Small intestine (tissue), 16 donors: Measurements from ENCODE around the gene NRM. TPM values are rescaled to one million over a fixed set of nuclear protein-coding genes. Genes with fewer than 3 reads are reported as not detected.

Experiments
- DNase-seq, 2 donors: peaks; one replicate each; pipeline versions ENCODE4 v3.0.0 to v3.0.0-alpha.2; 2013
- FAIRE-seq: peaks from 2 replicates; lab custom pipeline; 2012; peaks lifted over from hg19 to GRCh38; lab: Jason Lieb, UNC
- H3K27ac ChIP-seq, 3 donors: one replicate each; pipeline ENCODE4 v1.5.1; 2013; ENCODE audit warnings: low read length in 2 of 3, mild to moderate bottlenecking in 2 of 3, control low read depth in 1 of 3, inconsistent platforms in 1 of 3, low read depth in 1 of 3, moderate library complexity in 1 of 3
- H3K27me3 ChIP-seq, 3 donors: one replicate each; pipeline ENCODE4 v1.6.1; 2013; ENCODE audit warnings: low read length in 3 of 3, inconsistent platforms in 1 of 3; ENCODE audit not compliant: control insufficient read depth in 3 of 3, insufficient read depth in 3 of 3
- H3K36me3 ChIP-seq, 3 donors: one replicate each; pipeline ENCODE4 v1.6.1; 2013; ENCODE audit warnings: low read length in 3 of 3, inconsistent platforms in 1 of 3, low read depth in 1 of 3, mild to moderate bottlenecking in 1 of 3, moderate library complexity in 1 of 3; ENCODE audit not compliant: control insufficient read depth in 3 of 3, insufficient read depth in 2 of 3
- H3K4me1 ChIP-seq, 3 donors: one replicate each; pipeline ENCODE4 v1.6.1; 2013; ENCODE audit warnings: low read length in 2 of 3, inconsistent platforms in 1 of 3, low read depth in 1 of 3, mild to moderate bottlenecking in 1 of 3, moderate library complexity in 1 of 3; ENCODE audit not compliant: control insufficient read depth in 3 of 3, insufficient read depth in 2 of 3
- H3K4me3 ChIP-seq, 3 donors: one replicate each; pipeline ENCODE4 v1.5.1; 2013; ENCODE audit warnings: low read length in 3 of 3, control low read depth in 1 of 3, inconsistent platforms in 1 of 3, low read depth in 1 of 3, mild to moderate bottlenecking in 1 of 3, moderate library complexity in 1 of 3
- H3K9me3 ChIP-seq, 2 donors: one replicate each; pipeline ENCODE4 v1.6.1; 2013; ENCODE audit warnings: low read depth in 1 of 2, low read length in 1 of 2; ENCODE audit not compliant: control insufficient read depth in 2 of 2, insufficient read depth in 1 of 2
- WGBS, 3 donors: extraction: QIAGEN DNeasy Blood & Tissue Kit; methylation state at CpG; one replicate each; pipeline ENCODE4 v1.1.7; 2013; 5-methylcytosine and 5-hydroxymethylcytosine counted together
- long read RNA-seq, 10 donors: transcript quantifications; one replicate each; lab custom pipeline, GENCODE V29; 2026
- polyA plus RNA-seq, 4 donors: library from polyadenylated mRNA; stranded (reverse) in 3 of 4; unstranded in 1 of 4; fragments of 200-250 nt in 3 of 4; fragments of 120-200 nt in 1 of 4; gene quantifications; one replicate each; pipeline versions ENCODE4 v1.2.1 to v1.2.3, GENCODE V29; 2013
- donor health status: healthy with polysubstance abuse.
- donor health status: control.
- donor health status: control.
- donor health status: Bipolar disorder and iron deficiency.
- donor health status: healthy.

Gene NRM
- polyA plus RNA-seq: 10 to 100 TPM in 2 of 4 donors, 1 to 10 TPM in 2; 1.1 to 14.2 (median 8.0) TPM
- long read RNA-seq, donor 1, partial matches to known transcripts: 0 of 6 reads
- long read RNA-seq, donor 1, other reads (novel, unspliced or antisense): 0 of 6 reads
- long read RNA-seq, donor 2, partial matches to known transcripts: 0 of 3 reads
- long read RNA-seq, donor 2, other reads (novel, unspliced or antisense): 0 of 3 reads
- long read RNA-seq, donor 3, transcript NRM-203 (4 exons, 1,734 nt): major isoform, 5 of 15 reads
- long read RNA-seq, donor 3, partial matches to known transcripts: 9 of 15 reads
- long read RNA-seq, donor 3, other reads (novel, unspliced or antisense): 0 of 15 reads
- long read RNA-seq, donor 4: 0 reads
- long read RNA-seq, donor 5, partial matches to known transcripts: 0 of 2 reads
- long read RNA-seq, donor 5, other reads (novel, unspliced or antisense): 0 of 2 reads
- long read RNA-seq, donor 6, partial matches to known transcripts: 0 of 2 reads
- long read RNA-seq, donor 6, other reads (novel, unspliced or antisense): 0 of 2 reads
- long read RNA-seq, donor 7, transcript NRM-203 (4 exons, 1,734 nt): major isoform, 16 of 45 reads
- long read RNA-seq, donor 7, partial matches to known transcripts: 25 of 45 reads
- long read RNA-seq, donor 7, other reads (novel, unspliced or antisense): 0 of 45 reads
- long read RNA-seq, donor 8, partial matches to known transcripts: 0 of 2 reads
- long read RNA-seq, donor 8, other reads (novel, unspliced or antisense): 0 of 2 reads
- long read RNA-seq, donor 9, partial matches to known transcripts: 0 of 1 reads
- long read RNA-seq, donor 9, other reads (novel, unspliced or antisense): 0 of 1 reads
- long read RNA-seq, donor 10, transcript NRM-203 (4 exons, 1,734 nt): major isoform, 9 of 11 reads
- long read RNA-seq, donor 10, partial matches to known transcripts: 0 of 11 reads
- long read RNA-seq, donor 10, other reads (novel, unspliced or antisense): 0 of 11 reads

- Histone ChIP-seq H3K27me3 (peaks cover 0 to 16% (median 0%) of the 10 kb centered on the region in 3 donors), H3K36me3 (peaks cover 0 to 1% (median 0%) of the 10 kb centered on the region in 3 donors), H3K4me3 (peak within 1 kb of the TSS; percentile 49 to 73 (median 52)), H3K4me1 (peaks cover 0 to 25% (median 4%) of the 10 kb centered on the region in 3 donors), H3K9me3 (no peaks in the 10 kb centered on the region), H3K27ac (peak within 1 kb of the TSS; percentile 35 to 85 (median 76))
- 0 to 2% (median 1%) methylated on average over 38 to 40 of the region's 40 CpGs for WGBS, 3 donors
- no peak for FAIRE-seq
- DNase-seq: peak; percentile 87 to 94
Measured at GRCh38 chr6:30690403-30691207, at the start of gene NRM. Gene NRM, minus strand, starts transcription at chr6:30690984. Its CDS starts 10 bp downstream, at chr6:30690974.

- no peak overlapping the region for H3K27ac ChIP-seq
- no peaks in the 10 kb centered on the region for H3K9me3 ChIP-seq
- peaks cover 2 to 50% (median 2%) of the 10 kb centered on the region in 3 donors for H3K36me3 ChIP-seq
- FAIRE-seq (no peak), DNase-seq (no peak)
- H3K4me1 ChIP-seq: peaks cover 0 to 17% (median 4%) of the 10 kb centered on the region in 3 donors
- 86 to 98% (median 89%) methylated on average over 2 of the region's 2 CpGs for WGBS, 3 donors
- H3K4me3 ChIP-seq: no peak overlapping the region
- H3K27me3 ChIP-seq: no peaks in the 10 kb centered on the region
Measured at GRCh38 chr6:30740540-30740870, 49.7 kb upstream of the NRM start.

- FAIRE-seq: no peak
- peaks cover 2 to 66% (median 2%) of the 10 kb centered on the region in 3 donors for H3K36me3 ChIP-seq
Measured at GRCh38 chr6:30738532-30738931, 47.7 kb upstream of the NRM start.

GRCh38 chr6:30735668-30736314, 45.0 kb upstream of the NRM start:
- Histone ChIP-seq H3K27ac (no peak overlapping the region), H3K4me3 (no peak overlapping the region), H3K4me1 (peaks cover 0 to 4% (median 0%) of the 10 kb centered on the region in 3 donors), H3K36me3 (peaks cover 4 to 80% (median 5%) of the 10 kb centered on the region in 3 donors), H3K27me3 (no peaks in the 10 kb centered on the region), H3K9me3 (no peaks in the 10 kb centered on the region)
- FAIRE-seq (no peak), DNase-seq (no peak)
- WGBS, 3 donors: 85 to 93% (median 86%) methylated on average over 8 of the region's 8 CpGs

More at GRCh38 chr6:30738532-30738931, 47.7 kb upstream of the NRM start:
- Histone ChIP-seq H3K9me3 (no peaks in the 10 kb centered on the region), H3K4me3 (no peak overlapping the region), H3K27ac (no peak overlapping the region), H3K27me3 (no peaks in the 10 kb centered on the region), H3K4me1 (peaks cover 0 to 13% (median 4%) of the 10 kb centered on the region in 3 donors)
- no peak for DNase-seq
- 85 to 87% (median 86%) methylated on average over 6 of the region's 6 CpGs for WGBS, 3 donors

GRCh38 chr6:30732237-30732943, 41.6 kb upstream of the NRM start:
- peaks cover 7 to 88% (median 9%) of the 10 kb centered on the region in 3 donors for H3K36me3 ChIP-seq
- no peaks in the 10 kb centered on the region for H3K9me3 ChIP-seq
- FAIRE-seq (no peak), DNase-seq (no peak)
- no peaks in the 10 kb centered on the region for H3K27me3 ChIP-seq
- H3K4me1 ChIP-seq: peaks cover 0 to 7% (median 0%) of the 10 kb centered on the region in 3 donors
- 92 to 93% (median 93%) methylated on average over 12 of the region's 12 CpGs for WGBS, 3 donors
- H3K4me3 ChIP-seq: no peak overlapping the region
- H3K27ac ChIP-seq: no peak overlapping the region

- Histone ChIP-seq H3K9me3 (no peaks in the 10 kb centered on the region), H3K4me1 (peaks cover 0 to 7% (median 0%) of the 10 kb centered on the region in 3 donors), H3K36me3 (peaks cover 9 to 87% (median 10%) of the 10 kb centered on the region in 3 donors), H3K4me3 (peak overlapping the region in 2 of 3 donors; percentile 7 to 13), H3K27me3 (no peaks in the 10 kb centered on the region), H3K27ac (peak overlapping the region in 2 of 3 donors; percentile 14 to 29)
- FAIRE-seq (no peak), DNase-seq (peak; percentile 91 to 93)
- 15 to 37% (median 27%) methylated on average over 26 to 30 of the region's 30 CpGs for WGBS, 3 donors
Measured at GRCh38 chr6:30730601-30731435, 40.0 kb upstream of the NRM start.
